Measurements from ENCODE around the gene MT1A. TPM values are rescaled to one million over a fixed set of nuclear protein-coding genes. Genes with fewer than 3 reads are reported as not detected.
A peak's percentile ranks its signal among the peaks of the same experiment; 100 is the strongest.

The MT1A gene
- total and polyA plus RNA-seq, 4 donors: 1.1 to 438 (median 51.5) TPM

GRCh38 chr16:56640076-56640475 lies 1.6 kb downstream of the MT1A start:
- ATAC-seq (ENCODE audit: insufficient read depth, low FRiP score): no peak
- Histone ChIP-seq H3K27ac (ENCODE audit: low read depth in 1 of 2, low read length in 1 of 2) (no peak overlapping the region), H3K9ac (ENCODE audit: insufficient read depth in 1 of 2, low read length in 2 of 2) (no peak overlapping the region), H3K36me3 (ENCODE audit: control insufficient read depth in 4 of 4, insufficient read depth in 4 of 4, low read length in 4 of 4) (no peaks in the 10 kb centered on the region), H3K4me1 (ENCODE audit: control insufficient read depth in 5 of 5, insufficient read depth in 5 of 5, low read length in 5 of 5) (peaks cover 0 to 15% (median 5%) of the 10 kb centered on the region in 5 donors), H3K27me3 (ENCODE audit: control insufficient read depth in 3 of 3, insufficient read depth in 3 of 3, low read length in 2 of 3) (peaks cover 0 to 94% (median 92%) of the 10 kb centered on the region in 3 donors), H3K4me3 (no peak overlapping the region), H3K9me3 (ENCODE audit: control insufficient read depth in 4 of 4, insufficient read depth in 3 of 4, low read length in 3 of 4) (peaks cover 0 to 6% (median 0%) of the 10 kb centered on the region in 4 donors)
- DNase-seq: no peak
- WGBS, 2 donors: 91% methylated on average over 1 of the region's 1 CpG
- no peak for TF ChIP-seq CTCF (IDR thresholded peaks at IDR 0.05; ENCODE audit: control extremely low read depth, extremely low read depth)

GRCh38 chr16:56641166-56641565 lies 2.7 kb downstream of the MT1A start:
- ATAC-seq (ENCODE audit: insufficient read depth, low FRiP score) (no peak), DNase-seq (no peak)
- Histone ChIP-seq H3K9me3 (ENCODE audit: control insufficient read depth in 4 of 4, insufficient read depth in 3 of 4, low read length in 3 of 4) (no peaks in the 10 kb centered on the region), H3K4me3 (no peak overlapping the region), H3K36me3 (ENCODE audit: control insufficient read depth in 4 of 4, insufficient read depth in 4 of 4, low read length in 4 of 4) (no peaks in the 10 kb centered on the region), H3K4me1 (ENCODE audit: control insufficient read depth in 5 of 5, insufficient read depth in 5 of 5, low read length in 5 of 5) (peaks cover 0 to 11% (median 5%) of the 10 kb centered on the region in 5 donors), H3K27me3 (ENCODE audit: control insufficient read depth in 3 of 3, insufficient read depth in 3 of 3, low read length in 2 of 3) (peaks cover 0 to 94% (median 92%) of the 10 kb centered on the region in 3 donors), H3K9ac (ENCODE audit: insufficient read depth in 1 of 2, low read length in 2 of 2) (no peak overlapping the region), H3K27ac (ENCODE audit: low read depth in 1 of 2, low read length in 1 of 2) (no peak overlapping the region)
- 83 to 95% methylated on average over 2 of the region's 2 CpGs for WGBS, 2 donors
- TF ChIP-seq CTCF (IDR thresholded peaks at IDR 0.05; ENCODE audit: control extremely low read depth, extremely low read depth): no peak

- H3K36me3 ChIP-seq (ENCODE audit: control insufficient read depth in 4 of 4, insufficient read depth in 4 of 4, low read length in 4 of 4): no peaks in the 10 kb centered on the region
- H3K4me3 ChIP-seq: no peak overlapping the region
- peaks cover 0 to 93% (median 91%) of the 10 kb centered on the region in 3 donors for H3K27me3 ChIP-seq (ENCODE audit: control insufficient read depth in 3 of 3, insufficient read depth in 3 of 3, low read length in 2 of 3)
- no peak overlapping the region for H3K9ac ChIP-seq (ENCODE audit: insufficient read depth in 1 of 2, low read length in 2 of 2)
- H3K4me1 ChIP-seq (ENCODE audit: control insufficient read depth in 5 of 5, insufficient read depth in 5 of 5, low read length in 5 of 5): peaks cover 0 to 11% (median 5%) of the 10 kb centered on the region in 5 donors
- ATAC-seq (ENCODE audit: insufficient read depth, low FRiP score): peak; percentile 94
- DNase-seq: peak in 2 of 3 donors; percentile 19 to 27
- H3K27ac ChIP-seq (ENCODE audit: low read depth in 1 of 2, low read length in 1 of 2): peak overlapping the region in 1 of 2 donors; percentile 25
- no peaks in the 10 kb centered on the region for H3K9me3 ChIP-seq (ENCODE audit: control insufficient read depth in 4 of 4, insufficient read depth in 3 of 4, low read length in 3 of 4)
- peak; percentile 22 for TF ChIP-seq CTCF (IDR thresholded peaks at IDR 0.05; ENCODE audit: control extremely low read depth, extremely low read depth)
- WGBS, 2 donors: 8 to 10% methylated on average over 41 to 42 of the region's 42 CpGs
These were observed 4.8 kb downstream of the MT1A start for GRCh38 chr16:56643080-56643778.
